Islet precursor cell (in vitro differentiated cells): Measurements from ENCODE around the gene KIRREL1.
A peak's percentile ranks its signal among the peaks of the same experiment; 100 is the strongest.

Source experiments
- DNase-seq: peaks from one replicate; pipeline ENCODE4 v3.0.0-alpha.2; 2018

KIRREL1 gene

DNA sequence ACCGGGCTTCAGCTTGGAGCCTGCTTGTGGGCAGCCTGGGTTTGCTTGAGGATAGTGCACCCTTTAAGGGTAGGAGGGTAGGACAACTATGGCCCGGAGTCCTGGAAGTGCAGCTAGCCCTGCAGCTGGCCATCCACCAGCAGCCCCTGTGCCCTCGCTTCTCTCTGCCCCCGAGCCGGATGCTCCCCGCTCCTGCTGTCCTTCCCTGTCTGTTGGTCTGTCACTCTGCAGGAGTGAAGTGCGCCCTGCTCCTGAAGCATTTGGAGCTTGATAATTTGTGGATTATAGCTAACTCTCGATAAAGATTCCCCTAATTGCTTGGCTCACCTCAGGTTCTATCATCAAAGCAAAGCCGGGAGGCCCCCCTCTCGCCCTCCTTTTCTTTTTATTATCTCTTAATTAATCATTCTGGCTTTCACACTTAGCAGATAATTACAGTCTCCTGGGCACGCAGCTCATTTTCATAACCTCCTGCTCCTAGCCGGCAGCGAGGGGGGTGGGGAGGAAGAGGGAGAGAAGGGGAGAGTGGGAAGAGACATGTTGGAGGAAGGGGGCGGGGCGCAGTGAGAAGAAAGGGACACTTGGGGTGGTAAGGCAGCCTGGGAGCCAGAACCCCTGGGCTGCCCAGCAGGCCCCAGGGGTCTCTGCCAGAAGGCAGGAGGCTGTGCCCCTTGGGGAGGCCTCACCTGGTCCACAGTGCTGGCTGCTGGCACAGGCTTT, 14.4 kb downstream of the KIRREL1 start:
- DNase-seq: no peak

DNA sequence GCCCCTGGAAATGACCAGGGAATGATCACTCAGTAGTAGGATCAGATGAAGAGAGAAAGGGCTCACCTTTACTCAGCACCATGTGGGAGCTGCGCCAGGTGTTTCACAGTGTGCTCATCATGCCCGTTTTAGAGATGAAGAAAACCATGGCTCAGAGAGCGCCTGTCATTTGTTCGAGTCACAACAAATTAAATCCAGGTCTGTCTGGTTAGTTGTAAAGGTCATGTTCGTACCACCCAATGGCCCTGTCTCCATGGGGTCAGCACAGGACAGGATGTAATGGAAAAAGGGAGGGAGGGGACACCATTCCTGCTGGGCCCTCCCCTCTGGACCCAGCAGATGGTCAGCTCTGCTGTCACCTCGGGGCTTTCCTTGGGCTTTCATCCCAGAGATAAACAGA, 15.2 kb downstream of the KIRREL1 start:
- no peak for DNase-seq

DNA sequence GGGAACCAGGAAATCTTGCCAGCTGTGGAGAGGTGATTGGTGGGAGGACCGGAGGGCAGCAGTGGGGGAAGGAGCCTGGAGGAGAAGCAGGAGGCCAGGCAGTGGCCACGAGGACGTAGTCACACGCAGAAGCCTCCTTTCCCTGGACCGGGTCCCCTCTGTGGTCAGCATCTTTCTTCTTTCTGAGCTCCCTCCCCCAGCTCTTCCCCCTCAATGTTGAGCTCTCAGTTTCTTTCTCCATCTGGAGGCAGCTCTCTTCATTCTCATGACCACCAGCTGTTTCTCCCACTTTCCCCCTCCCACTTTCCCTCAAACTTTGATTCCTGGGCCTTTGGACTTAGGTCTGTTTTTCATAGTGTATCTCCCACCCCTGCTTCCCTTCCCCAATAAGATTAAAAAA, 18.3 kb downstream of the KIRREL1 start:
- DNase-seq: no peak

DNA sequence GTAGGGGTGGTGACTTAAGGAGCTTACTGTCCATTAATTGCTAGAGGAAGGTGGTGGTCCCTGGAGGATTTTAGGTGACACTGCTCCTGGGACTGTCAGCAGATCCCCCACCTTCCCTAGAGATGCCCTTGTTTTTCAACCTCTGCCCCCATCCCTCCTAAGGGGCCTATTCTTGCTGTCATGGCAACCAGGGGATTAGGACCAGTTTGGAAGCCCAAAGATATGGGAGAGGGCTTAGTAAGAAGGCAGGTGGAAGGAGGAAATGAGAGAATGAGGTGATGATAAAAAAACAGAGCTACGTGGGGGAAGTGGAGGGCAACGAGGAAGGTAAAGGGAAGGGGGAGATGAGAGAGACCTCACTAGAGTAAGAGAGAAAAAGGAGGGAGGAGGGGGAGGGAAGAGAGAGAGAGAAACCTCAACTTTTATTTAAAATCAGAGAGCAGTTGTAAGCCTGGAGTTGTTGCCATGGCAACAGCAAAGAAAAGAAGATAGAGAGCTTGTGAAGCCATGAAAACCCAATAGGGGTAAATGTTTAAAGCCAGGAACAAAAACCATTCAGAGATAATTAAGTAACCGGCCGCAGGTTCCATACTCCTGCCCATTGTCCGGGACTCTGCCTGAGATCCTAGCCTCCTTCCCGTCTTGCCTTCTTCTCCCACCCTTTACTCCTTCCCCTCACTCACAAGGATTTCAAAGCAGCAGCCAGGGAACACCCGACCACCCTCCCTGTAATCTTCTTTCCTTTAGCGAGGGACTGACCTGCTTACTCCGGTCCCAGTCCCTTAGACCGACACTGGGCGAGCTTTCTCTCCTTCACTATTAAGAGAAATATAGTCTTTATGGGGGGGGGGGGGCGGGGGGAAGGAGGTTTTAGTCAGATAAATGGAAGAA, 20.6 kb downstream of the KIRREL1 start:
- DNase-seq: no peak

DNA sequence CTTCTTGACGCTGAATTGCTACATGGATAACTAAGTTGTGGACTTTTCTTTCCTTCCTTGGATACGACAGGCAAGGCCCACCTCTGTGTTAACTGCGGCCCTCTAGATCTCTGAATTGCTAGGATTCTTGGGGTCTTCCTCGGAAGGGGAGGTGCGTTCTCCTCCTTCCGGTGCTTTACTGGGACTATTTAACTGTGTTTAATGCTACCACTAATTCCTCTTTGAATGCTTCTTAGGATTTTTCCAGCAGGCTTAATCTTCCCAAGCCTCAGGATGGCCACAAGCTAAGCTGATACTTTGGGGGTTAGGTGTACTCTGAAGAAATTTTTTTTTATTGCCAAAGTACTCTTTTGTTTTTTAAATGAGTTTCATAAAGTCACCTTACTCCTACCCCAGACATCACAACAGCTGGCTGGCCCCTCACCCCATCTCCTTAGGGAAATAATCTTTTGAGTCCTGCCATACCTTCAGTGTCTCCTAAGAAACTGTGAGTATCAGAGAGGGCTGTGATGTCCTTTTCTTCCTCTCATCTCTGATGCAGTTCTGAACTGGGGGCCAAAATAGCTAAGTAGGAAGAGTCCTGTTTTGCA, 21.4 kb downstream of the KIRREL1 start:
- no peak for DNase-seq

DNA sequence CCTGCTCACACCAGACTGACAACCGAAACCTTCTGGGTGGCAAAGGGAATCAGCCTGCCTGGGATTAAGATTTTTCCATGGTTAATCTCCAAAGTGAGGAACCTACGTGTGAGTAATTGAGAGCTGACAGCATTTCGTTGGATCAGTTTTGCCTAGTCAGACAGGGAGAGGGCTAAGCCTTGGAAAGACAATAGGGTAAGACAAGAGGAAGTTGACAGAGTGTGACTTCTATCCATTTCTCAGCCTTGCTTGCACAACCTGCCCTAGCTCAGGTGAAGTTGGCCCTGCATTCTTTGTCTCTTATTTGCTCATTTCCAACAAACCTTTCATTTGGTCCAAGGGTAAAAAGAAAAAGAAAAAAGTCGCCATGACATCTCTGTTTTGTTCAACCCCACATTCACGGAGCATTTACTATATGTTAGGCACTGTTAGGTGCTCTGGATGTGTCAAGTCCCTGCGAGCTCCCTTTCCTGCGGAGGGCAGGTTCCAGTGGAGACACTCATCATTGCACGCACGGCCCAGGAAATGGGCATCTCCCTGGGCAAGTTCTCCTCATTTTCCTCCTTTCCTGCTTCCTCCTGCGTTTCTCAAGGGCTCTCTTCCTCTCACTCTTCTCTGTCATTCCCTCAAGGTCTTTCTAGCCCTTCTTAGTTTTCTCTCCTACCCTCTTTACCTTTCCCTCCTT, 23.3 kb downstream of the KIRREL1 start:
- no peak for DNase-seq

DNA sequence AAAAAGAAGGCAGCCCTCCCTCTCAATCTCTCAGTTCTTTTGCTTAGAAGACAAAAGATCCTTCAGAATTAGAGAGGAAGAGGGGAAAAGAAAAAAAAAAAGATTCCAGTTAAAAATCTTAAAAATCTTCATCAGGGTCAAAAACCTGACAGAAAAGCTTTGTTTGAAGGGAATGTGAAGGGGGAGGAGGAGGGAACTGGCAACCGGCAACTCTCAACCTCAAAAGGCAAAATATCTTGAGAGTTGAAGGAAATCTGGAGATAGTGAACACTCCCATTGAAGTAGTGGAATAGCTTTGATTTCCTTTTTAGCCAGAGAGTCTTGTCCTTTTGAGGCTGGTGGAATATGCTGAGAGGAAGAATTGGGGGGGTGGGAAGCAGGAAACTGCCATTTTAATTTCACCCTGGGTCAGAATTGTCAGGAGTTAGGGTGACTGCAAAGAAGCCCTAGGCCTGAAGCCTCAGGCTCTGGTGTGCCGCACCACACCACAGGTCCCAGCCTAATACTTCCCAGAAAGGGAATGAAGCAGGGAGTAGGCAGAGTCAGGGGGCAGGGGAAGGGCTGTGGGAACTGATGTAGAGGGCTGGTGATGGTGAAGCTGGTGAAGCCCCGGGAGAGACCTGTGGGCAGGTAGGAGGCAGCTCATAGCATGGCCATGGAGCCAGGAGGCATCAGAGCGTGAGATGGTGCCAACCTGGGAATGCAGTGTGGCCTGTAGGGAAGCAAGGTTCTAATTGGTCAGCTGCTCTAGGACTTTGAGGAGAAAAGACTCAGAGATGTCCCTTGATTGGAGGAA, 24.6 kb downstream of the KIRREL1 start:
- no peak for DNase-seq

DNA sequence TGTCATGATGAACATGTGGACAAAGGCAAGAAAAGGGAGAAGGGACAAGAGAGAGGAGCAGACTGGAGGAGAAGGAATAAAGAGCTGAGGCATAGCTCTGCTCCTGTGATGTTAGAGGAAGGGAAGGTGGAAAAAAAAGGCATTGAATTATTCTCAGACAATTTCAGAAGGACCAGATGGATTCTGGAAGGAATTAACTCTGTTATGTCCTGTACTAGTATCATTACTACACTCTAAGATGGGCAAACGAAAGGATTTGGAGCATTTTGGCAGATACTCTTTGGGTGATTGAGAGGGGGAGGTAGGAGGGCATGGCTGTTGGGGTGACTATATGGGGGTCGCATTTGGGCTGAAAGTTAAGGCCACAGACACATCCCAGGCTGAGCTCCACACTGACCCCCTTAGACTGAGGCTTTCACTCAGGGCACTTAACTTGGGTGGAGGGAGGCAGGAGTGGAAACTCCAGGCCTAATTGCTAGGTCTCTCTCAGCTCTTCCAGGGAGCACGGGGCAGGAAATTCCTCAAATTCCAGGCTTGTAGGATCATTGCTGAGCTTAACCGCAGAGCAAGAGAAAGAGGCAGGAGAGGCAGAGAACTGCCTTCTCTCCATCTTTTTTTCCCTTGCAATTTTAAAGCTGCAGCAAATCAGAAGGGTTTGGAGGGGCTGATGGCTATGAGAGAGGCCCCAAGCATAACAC, 25.9 kb downstream of the KIRREL1 start:
- DNase-seq: peak; percentile 97

DNA sequence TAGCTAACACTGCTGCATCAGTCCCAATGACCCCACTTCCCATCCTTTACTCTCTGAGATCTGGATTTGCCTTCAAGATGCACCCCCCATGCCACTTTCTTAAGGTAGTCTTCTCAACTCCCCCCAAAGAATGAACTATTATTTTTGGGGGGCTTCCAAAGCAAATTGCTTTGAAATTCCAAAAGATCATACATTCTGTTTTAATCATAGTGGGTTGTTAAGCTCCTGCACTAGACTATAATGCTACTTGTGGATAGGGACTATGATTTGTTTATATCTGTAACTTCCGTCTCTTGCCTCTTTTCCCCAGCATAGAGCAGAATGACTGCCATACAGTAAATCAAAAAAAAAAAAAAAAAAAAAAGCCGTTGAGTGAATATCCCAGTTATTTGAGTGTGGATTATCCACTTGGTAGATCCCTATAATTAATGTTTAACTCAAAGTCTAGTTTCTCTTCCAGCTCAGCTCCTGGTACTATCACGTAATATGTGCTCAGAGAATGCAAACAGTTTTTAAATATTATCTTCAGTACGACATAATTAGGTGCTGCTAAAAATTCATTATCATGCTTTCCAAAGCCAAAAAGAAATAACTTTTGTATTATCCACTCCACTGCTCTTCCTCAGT, 26.9 kb downstream of the KIRREL1 start:
- no peak for DNase-seq

DNA sequence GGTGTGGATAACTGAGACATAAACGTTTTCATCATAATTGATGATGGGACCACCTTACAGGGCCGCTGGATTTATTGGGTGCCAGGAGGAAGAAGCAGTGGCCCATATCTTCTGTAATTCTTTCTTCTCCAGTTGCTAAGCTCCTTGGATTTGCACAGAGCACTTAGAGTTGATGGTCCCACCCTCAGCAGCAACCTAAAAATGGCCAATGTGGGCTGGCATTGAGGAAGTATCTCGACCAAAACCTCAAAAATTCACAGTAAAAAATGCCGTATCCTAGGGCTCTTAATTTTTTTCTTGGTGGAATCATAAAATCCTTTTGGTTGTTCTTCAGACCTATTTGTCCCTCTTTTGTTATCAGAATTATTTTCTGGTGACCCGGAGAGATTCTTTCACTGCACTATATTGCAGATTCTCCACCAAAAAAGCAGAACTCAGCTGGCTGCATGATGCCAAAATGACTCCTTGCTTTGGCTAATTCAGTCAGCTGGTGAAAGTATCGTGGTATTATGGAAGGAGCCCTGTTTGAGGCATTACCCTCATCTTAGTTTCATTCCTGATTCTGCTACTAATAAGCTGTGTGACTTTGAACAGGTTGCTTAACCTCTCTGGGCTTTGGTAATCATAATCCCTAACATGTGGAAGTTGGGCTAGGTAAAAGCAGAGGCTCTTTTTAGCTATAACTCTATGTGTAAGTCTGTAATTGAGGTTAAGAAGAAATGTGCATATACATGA, 27.6 kb downstream of the KIRREL1 start:
- DNase-seq: no peak

DNA sequence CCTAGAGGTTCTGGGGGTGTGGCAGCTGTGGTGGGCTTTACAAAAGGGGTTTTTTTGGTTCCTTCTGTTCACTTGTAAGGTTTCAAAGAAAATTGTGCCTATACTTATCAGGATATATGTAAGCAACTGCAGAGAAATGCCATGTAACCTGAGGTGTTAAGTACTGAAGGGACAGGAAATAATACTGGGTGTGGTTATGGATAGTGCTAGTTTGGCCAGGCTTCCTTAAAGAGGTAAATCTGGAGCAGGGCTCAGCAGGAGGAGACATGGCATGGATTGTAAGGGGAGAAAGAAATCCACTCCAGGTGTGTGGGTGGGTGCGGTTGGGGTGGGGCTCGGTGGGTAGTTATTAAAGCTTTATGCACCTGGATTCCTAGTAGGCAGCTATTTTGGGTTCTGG, 28.3 kb downstream of the KIRREL1 start:
- no peak for DNase-seq

DNA sequence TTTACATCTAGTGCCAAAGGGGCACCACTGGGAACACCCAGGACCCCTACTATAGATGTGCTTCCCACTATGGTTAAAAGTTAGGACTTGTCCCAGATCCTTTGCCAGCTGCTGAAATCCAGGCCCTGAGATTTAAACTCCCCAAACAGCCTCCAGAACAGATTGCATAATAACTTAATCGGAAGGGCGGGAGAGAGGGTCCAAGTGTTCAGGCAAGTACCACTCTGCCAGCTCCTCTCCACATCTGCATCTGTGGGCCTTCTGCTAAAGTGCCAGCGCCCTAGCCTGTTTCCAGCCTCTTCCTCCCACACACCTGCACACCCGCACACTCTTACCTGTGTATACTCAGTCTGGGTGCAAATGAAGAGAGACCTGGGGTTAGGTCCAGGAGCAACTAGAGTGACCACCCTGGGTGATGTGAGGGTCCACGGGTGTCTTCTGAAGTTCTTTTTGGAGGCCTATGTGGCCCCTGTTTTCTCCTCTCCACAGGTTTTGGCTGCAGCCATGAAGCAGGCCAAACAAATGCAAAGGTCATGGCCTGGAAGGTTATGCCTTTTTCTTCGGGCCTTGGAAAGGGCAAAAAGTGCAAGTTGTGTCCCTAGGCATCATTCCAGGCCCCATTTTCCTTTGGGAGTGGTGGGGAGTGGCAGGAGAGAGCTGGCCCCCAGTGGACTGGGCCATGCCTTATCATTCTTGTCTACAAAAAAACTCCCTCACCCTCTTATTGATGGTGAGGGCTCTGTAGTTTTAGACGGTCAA, 29.3 kb downstream of the KIRREL1 start:
- no peak for DNase-seq

DNA sequence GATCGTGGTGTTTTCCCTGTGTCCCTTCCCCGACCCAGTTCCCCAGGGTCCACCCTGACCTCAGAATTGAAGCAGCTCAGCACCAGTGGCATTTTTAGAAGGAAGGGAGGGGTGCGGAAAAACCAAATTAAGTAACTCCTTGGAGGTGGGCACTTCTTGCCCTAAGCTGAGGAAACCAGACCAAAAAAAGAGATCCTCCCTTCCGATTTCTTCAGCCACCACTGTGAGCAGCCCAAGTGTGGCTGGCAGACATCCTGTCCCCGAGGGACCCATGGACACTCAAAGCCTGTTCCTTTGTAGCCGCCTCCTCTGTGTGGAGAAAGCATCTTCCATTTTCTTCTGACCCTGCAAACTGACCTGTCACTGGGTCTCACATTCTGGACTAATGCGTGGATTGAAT, 31.3 kb downstream of the KIRREL1 start:
- DNase-seq: no peak

DNA sequence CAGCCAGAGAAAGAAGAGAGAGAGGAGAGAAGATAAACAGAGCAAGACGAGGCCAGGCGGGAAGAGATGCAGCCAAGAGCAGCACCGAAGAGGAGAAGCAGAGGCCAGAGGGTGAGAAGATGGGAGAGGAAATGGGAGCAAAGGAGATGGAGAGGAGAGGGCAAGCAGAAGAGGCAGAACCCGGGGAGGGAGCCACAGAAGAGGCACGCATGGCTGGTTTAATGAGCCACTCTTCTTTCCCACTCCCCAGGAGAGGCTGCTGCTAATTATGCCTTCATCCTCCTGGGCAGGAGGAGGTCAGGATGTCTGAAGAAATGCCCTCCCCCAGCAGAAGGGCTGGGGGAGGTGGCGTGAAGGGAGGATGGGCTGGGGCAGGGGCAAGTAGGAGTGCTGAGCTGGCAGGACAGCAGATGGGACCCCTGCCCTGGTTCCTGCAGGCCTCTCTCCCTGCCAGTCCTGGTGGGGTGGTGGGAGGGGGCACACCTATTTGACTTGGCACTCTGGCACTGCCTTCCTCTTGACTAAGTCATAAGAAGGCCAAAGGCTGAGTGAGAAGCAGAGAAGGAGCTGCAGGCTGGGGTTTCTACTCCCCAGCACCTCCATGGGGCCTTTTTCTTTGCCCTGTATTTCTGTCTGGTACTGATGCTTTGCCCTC, 32.3 kb downstream of the KIRREL1 start:
- no peak for DNase-seq

DNA sequence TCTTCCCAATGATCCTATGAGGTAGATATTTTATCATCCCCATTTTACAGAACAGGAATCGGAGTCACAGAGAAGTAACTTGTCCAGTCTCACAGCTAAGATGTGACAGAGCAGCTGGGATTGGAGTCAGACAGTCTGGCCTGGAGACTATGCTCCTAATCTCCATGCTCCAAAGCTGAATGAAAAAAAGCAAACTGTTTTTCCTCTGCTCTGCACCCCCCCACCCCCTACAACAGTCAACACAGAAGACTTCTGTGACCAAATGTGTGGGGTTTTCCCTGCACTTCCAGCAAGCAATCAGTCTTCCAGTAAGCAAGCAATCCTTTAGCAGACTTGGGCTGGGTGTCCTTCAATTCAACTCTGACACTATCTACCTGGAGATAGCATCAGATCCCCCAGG, 33.2 kb downstream of the KIRREL1 start:
- no peak for DNase-seq

DNA sequence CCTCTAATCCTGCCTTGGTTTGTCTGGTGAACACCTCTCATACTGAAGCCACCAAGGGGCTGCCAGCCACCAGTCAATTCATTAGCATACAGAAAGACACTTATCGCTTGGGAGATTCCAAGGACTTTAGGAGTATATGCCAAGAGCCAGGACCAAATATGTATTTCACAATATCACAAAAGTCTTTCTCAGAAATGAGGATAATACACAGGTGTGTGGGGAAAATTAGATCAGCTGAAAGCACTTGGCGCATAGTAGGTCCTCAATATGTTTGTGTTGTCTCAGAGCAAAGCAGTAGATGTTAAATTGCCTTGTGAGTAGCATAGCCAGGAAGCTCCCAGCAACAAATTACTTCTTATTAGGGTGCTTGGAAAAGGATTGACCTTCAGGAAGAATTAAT, 34.1 kb downstream of the KIRREL1 start:
- no peak for DNase-seq

DNA sequence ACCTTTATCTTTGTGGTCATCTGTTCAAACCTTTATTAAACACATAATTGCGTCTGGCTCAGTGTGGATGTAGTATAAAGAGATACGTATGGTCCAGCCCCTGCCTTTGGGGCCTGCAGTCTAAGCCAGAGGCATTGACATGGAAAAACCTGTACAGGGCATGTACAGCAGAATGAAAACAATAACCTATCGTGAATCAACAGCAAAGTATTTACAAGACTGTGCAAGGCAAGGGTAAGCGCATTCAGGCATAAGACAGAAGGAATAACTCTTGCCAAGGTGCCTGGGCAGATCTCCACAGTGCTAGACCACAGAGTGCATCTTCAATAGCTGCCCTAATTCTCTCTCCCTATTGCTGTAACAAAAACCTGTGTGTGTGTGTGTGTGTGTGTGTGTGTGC, 35.5 kb downstream of the KIRREL1 start:
- no peak for DNase-seq

DNA sequence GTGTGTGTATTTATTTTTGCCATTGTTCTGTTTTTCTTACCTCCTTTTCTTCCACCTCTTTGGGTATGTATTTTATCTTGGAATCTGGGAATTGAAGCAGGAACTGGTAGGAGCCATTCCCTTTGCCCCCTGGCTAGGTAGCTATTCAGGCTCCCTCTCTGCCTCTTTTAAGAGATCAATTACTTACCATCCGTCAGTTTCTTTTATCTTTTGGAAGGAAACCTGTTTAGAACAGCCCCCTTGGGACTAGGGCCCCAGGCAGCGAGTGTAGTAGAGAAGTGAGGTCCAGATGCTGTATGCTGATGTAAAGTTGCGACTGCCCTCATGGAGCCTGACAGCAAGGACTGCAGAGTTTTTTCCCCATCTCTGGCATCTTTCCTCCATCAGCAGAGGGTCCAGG, 41.6 kb downstream of the KIRREL1 start:
- DNase-seq: peak; percentile 83

DNA sequence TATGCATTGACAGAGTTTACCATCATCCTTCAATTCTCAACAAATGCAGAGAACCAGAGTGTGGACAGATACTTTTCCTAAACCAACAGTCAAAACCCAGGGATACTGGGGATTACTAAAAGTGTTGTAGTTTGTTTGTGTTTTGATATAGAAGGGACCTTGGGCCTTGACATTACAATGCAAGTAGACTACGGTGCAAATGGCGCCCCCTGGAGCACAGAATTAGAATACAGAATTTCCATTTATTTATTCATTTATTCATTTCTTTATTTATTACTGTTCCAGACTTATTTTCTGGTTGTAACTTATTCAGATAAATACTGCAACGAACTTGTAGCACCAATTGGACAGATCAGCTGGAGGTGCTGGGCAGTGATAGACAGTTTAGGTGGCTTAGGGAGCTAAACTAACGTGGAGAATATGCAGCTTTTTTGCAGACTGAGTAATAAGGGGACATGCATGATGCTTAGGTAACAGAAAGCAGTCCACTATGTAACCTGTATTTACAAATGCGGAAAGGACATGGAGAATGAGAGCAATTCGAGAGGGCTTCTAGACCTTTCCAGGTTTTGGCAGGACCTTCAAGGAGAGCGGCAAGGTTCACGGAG, 42.6 kb downstream of the KIRREL1 start:
- DNase-seq: no peak
